ENCODE results near the gene LRRC36. TPM values are rescaled to one million over a fixed set of nuclear protein-coding genes. Genes with fewer than 3 reads are reported as not detected.

The LRRC36 gene
- total RNA-seq, 6 experiments from 2014 or later: not detected

- Histone ChIP-seq H3K4me1 (peaks cover 0 to 12% (median 5%) of the 10 kb centered on the region in 4 donors), H3K27me3 (no peaks in the 10 kb centered on the region), H3K36me3 (no peaks in the 10 kb centered on the region), H3K27ac (no peak overlapping the region), H3K4me3 (no peak overlapping the region), H3K9me3 (no peaks in the 10 kb centered on the region)
- no peak for TF ChIP-seq POLR2A (IDR thresholded peaks at IDR 0.05)
- TF ChIP-seq, protein P1, sequence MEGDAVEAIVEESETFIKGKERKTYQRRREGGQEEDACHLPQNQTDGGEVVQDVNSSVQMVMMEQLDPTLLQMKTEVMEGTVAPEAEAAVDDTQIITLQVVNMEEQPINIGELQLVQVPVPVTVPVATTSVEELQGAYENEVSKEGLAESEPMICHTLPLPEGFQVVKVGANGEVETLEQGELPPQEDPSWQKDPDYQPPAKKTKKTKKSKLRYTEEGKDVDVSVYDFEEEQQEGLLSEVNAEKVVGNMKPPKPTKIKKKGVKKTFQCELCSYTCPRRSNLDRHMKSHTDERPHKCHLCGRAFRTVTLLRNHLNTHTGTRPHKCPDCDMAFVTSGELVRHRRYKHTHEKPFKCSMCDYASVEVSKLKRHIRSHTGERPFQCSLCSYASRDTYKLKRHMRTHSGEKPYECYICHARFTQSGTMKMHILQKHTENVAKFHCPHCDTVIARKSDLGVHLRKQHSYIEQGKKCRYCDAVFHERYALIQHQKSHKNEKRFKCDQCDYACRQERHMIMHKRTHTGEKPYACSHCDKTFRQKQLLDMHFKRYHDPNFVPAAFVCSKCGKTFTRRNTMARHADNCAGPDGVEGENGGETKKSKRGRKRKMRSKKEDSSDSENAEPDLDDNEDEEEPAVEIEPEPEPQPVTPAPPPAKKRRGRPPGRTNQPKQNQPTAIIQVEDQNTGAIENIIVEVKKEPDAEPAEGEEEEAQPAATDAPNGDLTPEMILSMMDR (IDR thresholded peaks at IDR 0.05): no peak
- DNase-seq (no peak), ATAC-seq (no peak)
- 62% methylated on average over 2 of the region's 2 CpGs for WGBS (ENCODE audit: insufficient coverage, low coverage, low lambda C conversion rate, missing lambda C conversion rate)
- intact Hi-C loops (cut with DNase I): no loop called here
These were observed 90.9 kb downstream of the LRRC36 start for GRCh38 chr16:67417333-67418061.

DNA sequence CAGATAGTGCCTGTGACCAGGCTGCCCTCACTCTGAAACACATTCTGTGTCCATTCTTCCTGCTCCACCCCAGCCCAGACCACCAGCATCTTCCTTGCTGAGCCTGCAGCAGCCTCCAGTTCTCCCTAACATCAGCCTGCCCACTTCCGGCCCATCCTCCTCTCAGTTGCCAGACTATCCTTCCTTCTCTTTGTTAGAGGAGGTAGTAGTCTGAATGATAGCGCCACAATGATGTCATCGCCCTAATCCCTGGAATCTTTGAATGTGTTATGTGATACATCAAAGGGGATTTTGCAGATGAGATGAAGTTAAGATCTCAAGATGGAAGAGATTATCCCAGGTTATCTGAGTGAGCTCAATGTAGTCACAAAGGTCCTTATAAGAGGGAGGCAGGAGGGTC is 92.9 kb downstream of the LRRC36 start:
- WGBS (ENCODE audit: insufficient coverage, low coverage, low lambda C conversion rate, missing lambda C conversion rate): 58% methylated on average over 3 of the region's 3 CpGs
- no peak for DNase-seq
- intact Hi-C loops (cut with DNase I): no loop called here
- no peak for TF ChIP-seq POLR2A (IDR thresholded peaks at IDR 0.05)
- TF ChIP-seq, protein P1 (IDR thresholded peaks at IDR 0.05): no peak
- Histone ChIP-seq H3K27ac (no peak overlapping the region), H3K4me3 (no peak overlapping the region), H3K4me1 (peaks cover 0 to 12% (median 5%) of the 10 kb centered on the region in 4 donors), H3K9me3 (no peaks in the 10 kb centered on the region), H3K27me3 (no peaks in the 10 kb centered on the region), H3K36me3 (no peaks in the 10 kb centered on the region)
- ATAC-seq: no peak

DNA sequence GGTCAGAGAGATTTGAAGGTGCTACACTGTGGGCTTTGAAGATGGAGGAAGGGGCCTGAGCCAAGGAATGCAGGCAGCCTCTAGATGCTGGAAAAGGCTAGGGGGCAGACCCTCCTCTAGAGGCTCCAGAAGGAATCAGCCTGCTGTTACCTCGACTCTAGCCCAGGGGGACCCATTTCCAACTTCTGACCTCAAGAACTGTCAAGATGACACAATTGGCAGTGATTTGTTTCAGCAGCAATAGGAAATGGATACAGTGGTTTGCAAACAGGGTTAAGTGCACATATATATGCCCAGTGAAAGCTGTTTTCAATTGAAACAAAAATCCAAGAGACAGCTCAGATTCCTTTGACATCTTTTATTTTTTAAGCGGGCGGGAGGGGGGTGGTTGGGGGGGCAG is 93.3 kb downstream of the LRRC36 start:
- Histone ChIP-seq H3K27ac (no peak overlapping the region), H3K27me3 (no peaks in the 10 kb centered on the region), H3K4me3 (no peak overlapping the region), H3K36me3 (no peaks in the 10 kb centered on the region), H3K9me3 (no peaks in the 10 kb centered on the region), H3K4me1 (peaks cover 0 to 12% (median 5%) of the 10 kb centered on the region in 4 donors)
- WGBS (ENCODE audit: insufficient coverage, low coverage, low lambda C conversion rate, missing lambda C conversion rate): 74% methylated on average over 3 of the region's 3 CpGs
- TF ChIP-seq, protein P1 (IDR thresholded peaks at IDR 0.05): no peak
- TF ChIP-seq POLR2A (IDR thresholded peaks at IDR 0.05): no peak
- DNase-seq (no peak), ATAC-seq (no peak)
- intact Hi-C loops (cut with DNase I): loop anchor here in 1 of 2 donors (10.0 kb wide), 1 partner anchor 65 kb away; the partner anchor contains the start of genes AGRP and ATP6V0D1

- Histone ChIP-seq H3K27ac (no peak overlapping the region), H3K9me3 (no peaks in the 10 kb centered on the region), H3K36me3 (no peaks in the 10 kb centered on the region), H3K4me1 (peaks cover 0 to 8% (median 3%) of the 10 kb centered on the region in 4 donors), H3K4me3 (no peak overlapping the region), H3K27me3 (no peaks in the 10 kb centered on the region)
- ATAC-seq (no peak), DNase-seq (no peak)
- WGBS (ENCODE audit: insufficient coverage, low coverage, low lambda C conversion rate, missing lambda C conversion rate): 80% methylated on average over 4 of the region's 4 CpGs
- no peak for TF ChIP-seq POLR2A (IDR thresholded peaks at IDR 0.05)
- TF ChIP-seq, protein P1 (IDR thresholded peaks at IDR 0.05): no peak
- intact Hi-C loops (cut with DNase I): loop anchor here in 1 of 2 donors (10.0 kb wide), 1 partner anchor 64 kb away; the partner anchor contains the start of genes AGRP and ATP6V0D1
These were observed 94.4 kb downstream of the LRRC36 start for GRCh38 chr16:67421030-67421429.

All from right lobe of liver (tissue), 6 donors.